HG03439 (cell line): ENCODE data around the gene COMMD10.
A peak's percentile ranks its signal among the peaks of the same experiment; 100 is the strongest.
"Not testable (repeated sequence)": the region's sequence is repeated elsewhere in the genome, so short reads cannot be mapped to it uniquely, and the experiment has no call there.

Experiments used
- ATAC-seq: cut with Tn5 transposase; IDR thresholded peaks from one replicate; pipeline ENCODE4 v1.9.1; 2021; ENCODE audit warnings: mild to moderate bottlenecking, moderate library complexity; ENCODE audit not compliant: unreplicated experiment

Gene COMMD10

DNA sequence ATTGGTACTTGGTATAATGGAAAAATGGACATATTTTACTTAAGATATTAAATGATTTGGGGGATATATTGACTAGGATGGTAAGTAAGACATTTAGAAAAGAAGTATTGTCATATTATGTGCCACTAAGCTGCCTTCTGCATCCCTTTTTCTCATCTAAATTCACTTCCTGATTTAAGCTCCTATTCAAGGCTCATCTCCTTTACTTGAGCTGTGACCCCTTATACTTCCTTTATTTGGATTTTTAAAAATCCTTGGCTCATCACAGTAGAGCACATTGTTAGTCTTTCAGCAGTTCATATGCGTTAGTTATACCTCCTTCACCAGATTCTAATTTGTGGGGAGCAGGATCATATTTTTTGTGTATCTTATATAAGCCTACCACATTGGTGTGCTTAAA lies 6.6 kb downstream of the COMMD10 start:
- no peak for ATAC-seq

DNA sequence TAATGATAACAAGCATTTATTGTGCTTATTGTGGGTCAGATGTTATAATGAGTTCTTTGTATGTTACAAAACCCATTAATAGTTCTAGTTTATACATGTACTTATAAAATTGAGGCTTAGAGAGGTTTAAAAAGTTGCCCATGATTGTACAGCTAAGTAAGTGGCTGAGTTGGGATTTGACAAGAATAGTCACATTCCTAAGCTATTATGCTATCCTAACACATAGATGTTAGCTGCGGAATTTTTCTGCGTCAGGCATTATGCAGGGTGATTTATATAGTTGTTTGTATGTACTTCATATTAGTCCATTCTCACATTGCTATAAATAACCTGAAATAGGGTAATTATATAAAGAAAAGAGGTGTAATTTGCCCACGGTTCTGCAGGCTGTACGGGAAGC lies 12.5 kb downstream of the COMMD10 start:
- ATAC-seq, result no peak

DNA sequence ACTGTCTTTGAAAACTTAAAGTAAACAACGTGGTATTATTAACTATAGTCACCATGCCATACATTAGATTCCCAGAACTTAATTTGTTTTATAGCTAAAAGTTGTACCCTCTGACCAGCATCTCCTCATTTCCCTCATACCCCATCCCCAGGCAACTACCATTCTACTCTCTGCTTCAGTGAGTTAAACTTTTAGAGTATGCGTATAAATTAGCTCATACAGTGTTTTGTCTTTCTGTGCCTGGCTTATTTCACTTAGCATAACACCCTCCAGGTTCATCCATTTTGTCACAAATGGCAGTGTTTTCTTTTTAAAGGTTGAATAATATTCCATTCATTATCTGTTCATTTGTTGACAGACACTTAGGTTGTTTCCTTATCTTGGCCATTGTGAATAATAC lies 14.2 kb downstream of the COMMD10 start:
- ATAC-seq, result no peak

DNA sequence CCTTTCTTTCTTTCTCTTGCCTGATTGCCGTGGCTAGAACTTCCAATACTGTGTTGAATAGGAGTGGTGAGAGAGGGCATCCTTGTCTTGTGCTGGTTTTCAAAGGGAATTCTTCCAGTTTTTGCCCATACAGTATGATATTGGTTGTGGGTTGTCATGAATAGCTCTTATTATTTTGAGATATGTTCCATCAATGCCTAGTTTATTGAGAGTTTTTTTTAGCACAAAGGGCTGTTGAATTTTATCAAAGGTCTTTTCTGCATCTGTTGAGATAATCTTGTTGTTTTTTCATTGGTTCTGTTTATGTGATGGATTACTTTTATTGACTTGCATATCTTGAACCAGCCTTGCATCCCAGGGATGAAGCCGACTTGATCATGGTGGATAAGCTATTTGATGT lies 20.1 kb downstream of the COMMD10 start:
- ATAC-seq, result not testable (repeated sequence)

DNA sequence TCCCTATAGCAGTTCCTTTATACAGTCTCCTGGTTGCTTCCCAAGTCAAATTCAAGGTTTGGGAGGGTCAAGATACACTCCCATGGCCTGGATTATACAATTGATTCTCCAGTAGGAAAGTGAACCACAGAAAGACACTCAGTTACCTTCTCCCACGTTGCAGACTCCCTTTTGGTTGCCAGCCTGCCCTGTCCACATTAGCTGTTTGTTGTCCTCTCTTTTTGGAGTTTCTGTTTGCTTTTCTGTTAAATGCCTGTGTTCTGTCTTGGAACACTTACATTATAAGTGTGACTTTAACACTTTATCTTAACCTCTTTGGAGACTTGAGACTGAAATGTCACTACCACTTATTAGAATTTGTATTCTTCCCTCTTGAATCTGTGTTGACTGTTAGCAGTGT lies 30.3 kb downstream of the COMMD10 start:
- no peak for ATAC-seq

DNA sequence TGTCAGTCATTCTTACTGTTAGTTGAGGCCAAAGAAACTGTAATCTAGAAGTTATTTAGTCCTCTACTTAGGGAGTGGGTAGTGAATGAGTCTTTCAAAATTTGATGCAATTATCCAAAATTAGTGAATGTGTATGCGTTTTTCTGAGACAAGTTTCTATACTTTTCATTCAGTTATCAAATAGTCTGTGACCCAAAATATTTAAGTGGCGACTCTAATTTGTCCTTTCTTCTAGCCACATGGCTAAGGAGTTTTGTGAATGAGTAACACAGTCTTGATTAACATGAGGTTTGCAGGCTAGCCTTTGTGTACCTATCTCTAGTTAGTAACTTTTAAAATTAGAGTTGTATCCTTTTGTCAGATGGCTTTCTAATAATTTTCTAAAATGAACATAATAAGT lies 45.6 kb downstream of the COMMD10 start:
- no peak for ATAC-seq

DNA sequence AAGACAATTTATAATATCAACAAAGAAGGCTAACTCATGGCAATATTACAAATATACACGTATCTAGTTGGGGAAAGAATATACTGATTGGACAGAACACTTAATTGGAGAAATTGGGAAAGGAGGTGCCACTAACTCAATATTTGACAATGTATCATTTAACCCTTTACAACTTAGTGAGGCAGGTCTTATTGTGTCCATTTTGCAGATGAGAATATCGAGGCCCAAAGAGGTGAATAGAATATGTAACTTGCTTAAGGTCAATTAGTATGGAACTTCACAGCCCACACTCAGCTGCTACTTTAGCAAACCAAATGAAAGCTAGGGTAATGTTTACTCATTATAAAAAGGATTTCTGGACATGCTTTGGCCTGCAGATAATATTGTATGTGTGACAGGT lies 46.2 kb downstream of the COMMD10 start:
- ATAC-seq, result no peak

DNA sequence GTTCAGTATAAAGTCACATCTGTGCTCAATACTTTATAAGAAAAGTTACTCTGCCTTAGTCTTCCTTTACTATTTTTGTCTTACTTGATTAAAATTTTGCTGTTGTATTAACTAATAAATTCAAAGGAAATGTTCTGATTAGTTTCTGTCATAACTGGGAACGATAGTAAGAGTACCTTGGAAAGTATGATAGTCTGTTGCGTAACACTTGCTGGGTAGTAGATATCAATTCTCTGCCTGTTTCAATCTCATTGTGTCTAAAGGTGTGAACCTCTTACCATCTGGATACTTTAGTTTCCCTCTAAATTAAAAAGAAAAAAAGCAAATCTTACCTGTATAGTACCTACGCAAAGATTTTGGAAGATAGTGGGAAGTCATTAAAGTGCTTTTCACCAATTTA lies 48.5 kb downstream of the COMMD10 start:
- no peak for ATAC-seq

DNA sequence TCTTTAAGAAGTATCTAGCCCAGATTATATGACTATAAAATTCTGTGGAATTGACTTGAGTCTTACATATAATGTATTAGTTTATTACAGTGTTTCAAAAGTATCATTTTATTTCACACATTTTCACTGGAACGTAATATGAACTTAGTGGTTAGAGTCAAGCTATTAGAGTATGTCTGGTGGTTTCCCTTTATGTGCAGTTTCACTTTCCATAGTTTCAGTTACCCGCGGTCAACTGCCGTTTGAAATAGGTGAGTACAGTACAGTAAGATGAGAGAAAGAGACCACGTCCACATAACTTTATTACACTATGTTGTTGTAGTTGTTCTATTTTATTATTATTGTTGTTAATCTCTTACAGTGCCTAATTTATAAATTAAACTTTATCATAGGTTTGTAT lies 50.5 kb downstream of the COMMD10 start:
- peak; percentile 98 for ATAC-seq

DNA sequence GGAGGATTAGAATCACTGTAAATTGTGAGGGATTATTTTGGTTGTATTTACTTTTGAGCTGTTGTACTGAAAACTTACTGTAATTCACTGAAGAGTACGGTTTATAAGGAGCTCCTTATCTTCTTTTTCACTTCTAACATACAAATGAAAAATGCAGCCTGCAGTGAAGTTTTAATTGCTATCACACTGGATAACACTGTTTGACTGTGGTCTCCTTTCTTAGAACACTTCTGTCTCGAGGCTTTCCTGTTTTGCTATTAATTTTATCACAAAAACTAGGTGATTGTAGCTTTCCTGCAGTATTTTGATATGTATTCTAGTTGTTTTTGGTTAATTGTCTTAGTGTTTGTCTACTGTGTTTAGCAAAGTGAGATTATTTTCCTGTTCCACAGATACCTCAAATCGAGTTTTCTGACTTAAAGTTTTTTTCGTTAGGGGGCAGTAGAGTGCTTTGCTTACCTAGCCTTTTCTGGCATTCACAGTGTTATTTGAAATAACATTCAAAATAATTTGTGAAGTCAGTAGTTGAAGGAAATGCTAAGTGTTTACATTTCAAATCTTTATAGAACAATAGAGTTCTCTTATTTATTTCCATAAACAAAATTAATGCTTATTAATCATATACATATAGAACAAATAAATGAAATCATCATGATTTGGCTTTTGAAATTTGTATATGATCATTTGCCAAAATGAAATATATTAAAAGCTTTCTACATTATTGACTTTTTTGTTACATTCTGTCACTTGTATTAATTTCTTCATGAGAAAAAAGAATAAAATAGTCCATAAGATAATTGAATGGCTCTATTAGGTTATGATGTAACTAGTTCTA lies 52.9 kb downstream of the COMMD10 start:
- ATAC-seq, result peak; percentile 48

DNA sequence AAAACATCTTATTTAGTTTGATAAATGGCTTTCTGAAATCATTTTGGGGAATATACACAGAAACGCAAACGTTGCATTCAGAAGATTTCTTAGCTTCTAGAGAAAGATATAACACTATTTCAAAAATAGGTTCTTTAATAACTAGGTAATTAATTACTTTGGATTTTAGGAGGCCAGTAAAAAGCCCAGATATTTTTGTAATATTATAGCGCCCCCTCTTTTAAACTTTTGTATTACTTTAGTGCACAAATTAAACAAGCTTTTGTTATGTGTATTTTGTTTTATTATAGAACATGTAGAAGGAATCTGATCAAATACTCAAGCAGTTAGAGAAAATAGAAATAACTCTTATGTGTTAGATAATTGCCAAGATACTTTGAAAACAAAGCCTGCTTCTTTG lies 57.7 kb downstream of the COMMD10 start:
- no peak for ATAC-seq

DNA sequence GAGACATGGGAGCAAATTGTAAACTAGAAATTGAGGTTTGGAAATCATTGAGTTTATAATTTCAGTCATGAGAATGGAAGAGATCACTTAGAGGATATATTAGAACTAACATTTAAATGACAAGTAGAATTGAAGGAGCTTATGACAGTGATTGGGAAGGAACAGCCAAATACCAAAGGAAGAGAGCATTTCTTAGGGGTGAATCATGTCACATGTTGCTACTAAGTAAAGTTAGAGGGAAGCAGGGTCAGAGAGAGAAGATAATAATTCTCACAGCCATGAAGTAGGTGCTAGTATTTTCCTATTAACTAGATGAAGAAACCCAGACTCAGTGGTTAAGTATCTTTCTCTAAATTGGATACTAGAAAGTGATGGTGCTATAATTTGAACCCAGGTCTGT lies 59.3 kb downstream of the COMMD10 start:
- ATAC-seq, result no peak

DNA sequence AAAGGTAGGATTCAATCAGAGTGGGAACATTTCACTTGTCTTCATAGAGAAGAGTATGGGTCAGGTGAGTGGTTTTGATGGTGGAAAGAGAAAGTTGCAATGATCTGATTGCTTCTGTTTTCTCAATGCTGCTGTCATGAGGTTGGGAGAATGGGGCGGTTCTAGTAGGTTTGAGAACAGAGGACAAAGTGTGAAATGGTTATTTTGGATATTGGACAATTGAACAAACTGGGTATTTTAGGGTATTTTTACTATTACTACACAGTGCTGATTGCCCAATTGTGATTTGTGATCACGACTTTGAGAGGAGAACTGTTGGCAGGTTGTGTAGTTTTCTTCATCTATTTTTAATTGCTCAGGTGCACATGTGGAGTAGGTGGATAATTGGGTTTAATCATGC lies 60.2 kb downstream of the COMMD10 start:
- ATAC-seq, result no peak

DNA sequence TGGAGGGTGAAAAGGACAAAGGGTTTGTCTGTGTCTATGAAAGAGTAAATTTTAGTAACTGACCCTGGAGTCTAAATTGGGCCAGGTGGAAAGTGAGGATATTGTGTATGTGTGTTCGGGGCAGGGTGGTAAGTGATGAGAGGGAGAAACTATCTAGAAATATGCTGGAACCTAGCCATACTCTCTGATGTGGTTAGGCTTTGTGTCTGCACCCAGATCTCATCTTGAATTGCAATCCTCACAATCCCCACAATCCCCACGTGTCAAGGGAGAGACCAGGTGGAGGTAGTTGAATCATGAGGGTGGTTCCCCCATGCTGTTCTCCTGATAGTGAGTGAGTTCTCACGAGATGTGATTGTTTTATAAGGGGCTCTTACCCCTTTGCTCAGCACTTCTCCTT lies 60.6 kb downstream of the COMMD10 start:
- ATAC-seq, result no peak

DNA sequence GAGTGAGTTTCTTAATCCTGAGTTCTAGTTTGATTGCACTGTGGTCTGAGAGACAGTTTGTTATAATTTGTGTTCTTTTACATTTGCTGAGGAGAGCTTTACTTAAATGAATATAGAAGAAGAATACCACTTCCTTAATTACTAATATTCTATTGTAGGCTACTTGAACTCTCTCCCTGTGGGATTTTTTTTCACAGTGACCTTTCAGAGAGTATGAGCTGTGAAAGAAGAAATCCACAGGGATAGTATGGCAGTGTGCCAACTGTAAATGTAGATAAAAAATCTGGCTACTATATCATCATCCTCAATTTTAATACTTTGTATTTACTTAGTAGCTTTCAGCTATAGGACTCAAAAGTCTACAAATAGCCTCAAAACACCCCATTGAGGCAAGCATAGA lies 67.3 kb downstream of the COMMD10 start:
- ATAC-seq, result no peak

DNA sequence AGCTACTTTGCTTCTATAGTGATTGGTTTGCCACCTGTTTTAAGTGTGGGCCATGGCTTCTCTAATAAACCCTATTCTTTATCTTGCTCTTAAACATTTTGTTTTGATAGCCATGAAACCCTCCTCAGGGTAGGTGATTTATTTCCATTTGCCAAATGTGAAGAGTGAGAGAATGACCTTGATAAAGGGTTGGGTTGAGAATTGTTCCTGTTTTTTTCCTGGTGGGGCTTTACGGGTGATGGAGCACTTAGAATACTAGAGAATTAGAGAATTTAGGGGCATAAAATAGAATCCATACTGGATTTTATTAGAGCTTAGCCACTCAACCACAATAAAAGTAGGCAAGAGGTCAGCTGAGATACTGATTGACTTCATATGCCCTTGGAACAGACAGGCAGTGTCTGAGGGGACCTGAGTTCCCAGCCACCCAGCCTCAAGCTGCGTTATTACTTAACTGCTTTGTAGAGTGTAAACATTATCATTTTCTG lies 68.9 kb downstream of the COMMD10 start:
- no peak for ATAC-seq

DNA sequence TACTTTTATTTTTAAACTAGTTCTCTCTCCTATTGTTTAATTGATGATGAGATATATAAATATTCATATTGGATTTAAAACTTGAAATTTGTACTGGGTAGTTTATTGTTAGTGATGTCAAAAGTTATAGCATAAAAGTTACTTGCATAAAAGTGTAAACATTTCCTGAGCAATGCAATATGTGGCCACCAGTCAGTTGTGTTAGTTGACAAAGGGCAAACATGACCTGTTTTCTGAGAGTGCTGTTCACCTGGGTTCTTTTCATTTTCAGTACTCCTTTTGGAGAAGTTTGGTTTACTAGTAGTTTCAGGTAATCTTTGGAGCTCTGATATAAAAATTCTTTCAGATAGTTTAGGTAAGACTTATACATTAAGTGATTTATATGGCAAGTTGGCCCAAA lies 69.4 kb downstream of the COMMD10 start:
- no peak for ATAC-seq

DNA sequence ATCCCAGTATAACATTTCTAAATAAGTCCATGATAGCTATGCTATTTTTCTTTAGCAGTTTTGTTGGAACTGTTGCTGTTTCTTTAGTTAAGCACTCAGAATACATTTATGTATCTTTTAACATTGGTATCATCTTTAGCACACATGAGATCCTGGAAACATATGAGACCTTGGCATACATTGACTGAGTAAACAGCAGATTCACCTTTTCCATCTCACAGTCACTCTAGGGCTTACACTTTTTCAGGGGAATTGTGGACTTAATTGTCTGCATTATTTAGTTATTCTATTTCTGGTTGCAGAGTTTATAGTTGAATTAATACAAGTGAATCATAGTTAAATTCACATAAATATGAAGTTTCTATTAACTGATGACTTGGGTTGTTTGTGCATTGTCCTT lies 70.1 kb downstream of the COMMD10 start:
- no peak for ATAC-seq

DNA sequence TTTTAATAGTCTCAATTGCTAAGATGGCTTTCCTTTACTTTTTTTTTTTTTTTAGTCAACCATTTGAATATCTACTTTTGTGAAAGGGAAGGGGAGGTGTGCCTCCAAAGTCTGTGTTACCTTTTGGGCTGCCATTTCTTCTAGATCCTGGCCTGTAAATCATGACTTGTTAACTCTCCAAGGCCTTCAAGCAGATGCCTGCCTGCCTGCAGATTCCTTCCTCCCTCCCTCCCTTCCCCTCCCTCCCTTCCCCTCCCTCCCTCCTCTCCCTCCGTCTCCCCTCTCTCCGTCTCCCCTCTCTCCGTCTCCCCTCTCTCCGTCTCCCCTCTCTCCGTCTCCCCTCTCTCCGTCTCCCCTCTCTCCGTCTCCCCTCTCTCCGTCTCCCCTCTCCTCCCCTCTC lies 73.1 kb downstream of the COMMD10 start:
- no peak for ATAC-seq

DNA sequence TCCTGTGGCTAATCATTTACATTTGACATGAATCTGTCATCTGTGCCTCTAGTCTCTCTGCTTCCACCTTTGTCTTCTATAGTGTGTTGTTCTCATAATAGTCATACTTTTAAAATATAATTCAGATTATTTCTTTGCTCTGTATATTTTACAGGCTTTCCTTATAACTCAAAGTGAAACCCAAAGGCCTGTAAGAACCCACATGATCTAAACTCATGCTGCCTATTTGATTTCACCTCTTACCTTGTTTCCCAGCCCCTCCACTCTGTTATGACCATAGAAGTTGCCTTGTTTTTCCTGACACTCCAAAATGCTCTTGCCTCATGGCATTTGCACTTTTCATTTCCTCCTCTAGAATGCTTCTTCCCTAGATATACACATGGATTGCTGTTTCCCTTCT lies 74.2 kb downstream of the COMMD10 start:
- no peak for ATAC-seq

DNA sequence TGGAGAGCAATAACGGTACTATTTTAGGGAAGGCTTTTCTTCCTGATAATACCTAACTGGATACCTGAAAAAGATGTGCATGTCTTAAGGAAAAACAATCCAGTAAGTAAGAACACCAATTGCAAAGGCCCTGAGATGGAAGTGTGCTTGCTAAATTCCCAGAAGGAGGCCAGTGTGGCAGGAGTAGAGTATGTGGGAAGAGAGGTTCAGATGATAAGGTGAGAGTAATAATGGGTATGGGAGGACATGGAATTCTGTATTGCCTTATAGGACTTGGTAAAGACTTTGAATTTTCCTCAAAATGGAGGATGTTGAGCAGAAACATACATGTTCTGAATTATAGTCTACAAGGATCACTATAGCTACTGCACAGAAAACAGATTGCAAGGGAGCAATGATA lies 89.3 kb downstream of the COMMD10 start:
- no peak for ATAC-seq

DNA sequence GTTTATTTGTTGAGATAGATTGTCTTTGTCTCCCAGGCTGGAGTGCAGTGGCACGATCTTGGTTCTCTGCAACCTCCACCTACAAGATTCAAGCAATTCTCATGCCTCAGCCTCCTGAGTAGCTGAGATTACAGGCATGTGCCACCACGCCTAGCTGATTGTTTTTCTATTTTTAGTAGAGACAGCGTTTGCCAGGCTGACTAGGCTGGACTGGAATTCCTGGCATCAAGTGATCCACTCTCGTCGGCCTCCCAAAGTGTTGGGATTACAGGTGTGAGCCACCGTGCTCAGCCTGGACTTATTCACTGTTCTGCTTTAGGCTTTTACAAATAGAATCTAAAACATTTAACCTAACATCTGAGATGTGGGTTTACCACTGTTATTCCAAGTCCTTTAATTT lies 91.3 kb downstream of the COMMD10 start:
- no peak for ATAC-seq

DNA sequence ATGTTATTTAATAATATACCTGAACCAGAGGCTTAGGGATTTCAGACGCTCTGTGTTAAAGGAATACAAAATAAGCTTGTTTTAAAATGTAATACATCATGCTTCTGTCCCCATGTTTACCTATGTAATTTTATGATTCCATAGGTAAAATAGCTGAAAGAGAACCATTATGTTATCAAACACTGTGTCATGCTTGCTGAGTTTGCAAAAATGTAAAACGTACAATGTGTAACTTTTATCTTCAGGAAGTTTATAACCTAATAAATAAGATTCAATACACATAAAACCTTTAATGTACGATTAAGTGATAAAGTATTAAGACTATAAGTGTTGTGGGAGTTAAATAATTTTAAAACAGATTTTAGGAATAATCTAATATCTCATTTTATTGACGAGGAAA lies 94.1 kb downstream of the COMMD10 start:
- ATAC-seq, result no peak
